ENCODE measurements around the gene EPHA7.

DNA sequence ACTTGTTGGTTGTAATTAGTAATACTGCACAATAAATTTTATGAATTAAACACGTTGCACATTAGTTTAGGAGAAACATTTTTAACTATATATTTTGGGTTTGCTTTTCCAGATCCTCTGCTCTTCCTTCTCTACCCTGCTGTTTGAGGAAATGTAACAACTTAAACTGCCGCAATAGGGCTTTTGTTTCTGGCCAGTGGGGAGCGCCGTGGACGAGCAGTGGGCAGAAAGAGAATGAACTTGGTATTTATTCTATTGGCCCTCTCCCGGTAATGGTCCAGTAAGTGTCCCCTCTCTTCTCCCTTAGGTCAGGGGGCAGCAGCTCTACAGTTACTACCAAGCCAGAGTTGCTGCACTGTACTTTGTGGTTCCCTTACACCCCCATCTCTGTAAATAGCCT lies 35.2 kb upstream of the EPHA7 start:
- TF ChIP-seq, protein P1, sequence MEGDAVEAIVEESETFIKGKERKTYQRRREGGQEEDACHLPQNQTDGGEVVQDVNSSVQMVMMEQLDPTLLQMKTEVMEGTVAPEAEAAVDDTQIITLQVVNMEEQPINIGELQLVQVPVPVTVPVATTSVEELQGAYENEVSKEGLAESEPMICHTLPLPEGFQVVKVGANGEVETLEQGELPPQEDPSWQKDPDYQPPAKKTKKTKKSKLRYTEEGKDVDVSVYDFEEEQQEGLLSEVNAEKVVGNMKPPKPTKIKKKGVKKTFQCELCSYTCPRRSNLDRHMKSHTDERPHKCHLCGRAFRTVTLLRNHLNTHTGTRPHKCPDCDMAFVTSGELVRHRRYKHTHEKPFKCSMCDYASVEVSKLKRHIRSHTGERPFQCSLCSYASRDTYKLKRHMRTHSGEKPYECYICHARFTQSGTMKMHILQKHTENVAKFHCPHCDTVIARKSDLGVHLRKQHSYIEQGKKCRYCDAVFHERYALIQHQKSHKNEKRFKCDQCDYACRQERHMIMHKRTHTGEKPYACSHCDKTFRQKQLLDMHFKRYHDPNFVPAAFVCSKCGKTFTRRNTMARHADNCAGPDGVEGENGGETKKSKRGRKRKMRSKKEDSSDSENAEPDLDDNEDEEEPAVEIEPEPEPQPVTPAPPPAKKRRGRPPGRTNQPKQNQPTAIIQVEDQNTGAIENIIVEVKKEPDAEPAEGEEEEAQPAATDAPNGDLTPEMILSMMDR (conservative IDR thresholded peaks at IDR 0.05 in 1 of 2, IDR thresholded peaks at IDR 0.05 in 1 of 2; ENCODE audit: extremely low read depth in 1 of 2, insufficient read depth in 1 of 2, low read depth in 1 of 2, low read length in 2 of 2): no peak
- no peak for TF ChIP-seq EZH2 (IDR thresholded peaks at IDR 0.05; ENCODE audit: borderline replicate concordance, low read length)

All from mammary epithelial cell (primary cell).